ENCODE measurements around the gene SLC15A4. TPM values are rescaled to one million over a fixed set of nuclear protein-coding genes. Genes with fewer than 3 reads are reported as not detected.
"Not testable (repeated sequence)": the region's sequence is repeated elsewhere in the genome, so short reads cannot be mapped to it uniquely, and the experiment has no call there.

Gene SLC15A4
- total RNA-seq, 1 donor from 2014 or later: 29.3 TPM

- no peak for TF ChIP-seq CTCF (IDR thresholded peaks at IDR 0.05)
- peaks cover 28% of the 10 kb centered on the region for H3K36me3 Mint-ChIP-seq (ENCODE audit: unreplicated experiment)
- no peak overlapping the region for H3K4me3 Mint-ChIP-seq (ENCODE audit: unreplicated experiment)
- H3K27me3 Mint-ChIP-seq (ENCODE audit: unreplicated experiment): no peaks in the 10 kb centered on the region
- no peaks in the 10 kb centered on the region for H3K9me3 Mint-ChIP-seq (ENCODE audit: unreplicated experiment)
- H3K4me1 Mint-ChIP-seq (ENCODE audit: unreplicated experiment): peaks cover 12% of the 10 kb centered on the region
- H3K27ac Mint-ChIP-seq (ENCODE audit: unreplicated experiment): no peak overlapping the region
- no peak for DNase-seq (ENCODE audit: extremely low spot score, unreplicated experiment)
Measured at GRCh38 chr12:128811806-128812205, 12.0 kb downstream of the SLC15A4 start.

DNA sequence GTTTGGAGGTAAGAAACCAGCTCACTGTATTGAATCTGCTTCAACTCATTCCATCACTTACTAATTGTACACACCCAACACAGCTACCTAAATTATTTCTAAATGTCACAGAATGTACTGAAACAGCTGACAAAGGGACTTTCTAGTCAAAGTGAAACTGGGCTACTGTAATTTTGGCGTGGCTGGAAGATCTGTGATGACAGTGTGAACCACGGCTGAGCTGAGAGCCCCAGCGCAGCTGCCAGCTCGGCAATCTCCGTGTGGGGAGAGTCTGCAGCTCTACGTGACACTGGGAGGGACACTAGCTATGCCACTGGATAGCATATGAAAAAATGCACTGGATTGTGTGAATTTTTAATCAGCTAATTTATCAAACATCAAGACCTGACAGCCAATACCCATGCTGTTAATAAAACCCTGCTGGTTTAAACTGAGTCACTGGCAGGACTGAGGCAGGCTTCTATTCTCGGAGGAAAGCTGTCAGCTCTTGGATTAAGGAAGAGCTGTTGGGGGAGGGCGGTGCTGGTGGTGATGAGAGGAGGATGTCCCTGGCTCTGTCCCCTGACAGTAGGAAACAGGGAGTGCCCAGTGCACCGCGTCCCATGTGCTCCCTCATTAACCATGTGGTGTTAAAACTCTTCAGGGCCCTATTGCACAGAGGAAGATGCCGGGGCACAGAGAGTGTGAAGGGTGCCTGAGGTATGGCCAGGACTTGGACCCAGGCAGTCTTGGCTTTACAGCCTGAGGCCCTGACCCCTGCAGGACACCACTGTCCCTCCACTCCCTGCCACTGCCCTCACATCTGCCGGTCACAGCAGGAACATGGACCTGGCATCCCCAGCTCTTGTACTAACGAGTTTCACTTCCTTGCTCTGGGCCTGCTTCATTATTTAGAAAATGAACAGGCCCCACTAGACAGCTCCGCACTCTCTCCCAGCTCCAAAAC, 13.3 kb downstream of the SLC15A4 start:
- DNase-seq (ENCODE audit: extremely low spot score, unreplicated experiment): no peak
- peaks cover 12% of the 10 kb centered on the region for H3K4me1 Mint-ChIP-seq (ENCODE audit: unreplicated experiment)
- H3K27me3 Mint-ChIP-seq (ENCODE audit: unreplicated experiment): no peaks in the 10 kb centered on the region
- TF ChIP-seq CTCF (IDR thresholded peaks at IDR 0.05): no peak
- no peaks in the 10 kb centered on the region for H3K9me3 Mint-ChIP-seq (ENCODE audit: unreplicated experiment)
- peaks cover 34% of the 10 kb centered on the region for H3K36me3 Mint-ChIP-seq (ENCODE audit: unreplicated experiment)
- no peak overlapping the region for H3K27ac Mint-ChIP-seq (ENCODE audit: unreplicated experiment)
- no peak overlapping the region for H3K4me3 Mint-ChIP-seq (ENCODE audit: unreplicated experiment)

- H3K27ac Mint-ChIP-seq (ENCODE audit: unreplicated experiment): no peak overlapping the region
Measured at GRCh38 chr12:128808651-128809050, 15.1 kb downstream of the SLC15A4 start.

DNA sequence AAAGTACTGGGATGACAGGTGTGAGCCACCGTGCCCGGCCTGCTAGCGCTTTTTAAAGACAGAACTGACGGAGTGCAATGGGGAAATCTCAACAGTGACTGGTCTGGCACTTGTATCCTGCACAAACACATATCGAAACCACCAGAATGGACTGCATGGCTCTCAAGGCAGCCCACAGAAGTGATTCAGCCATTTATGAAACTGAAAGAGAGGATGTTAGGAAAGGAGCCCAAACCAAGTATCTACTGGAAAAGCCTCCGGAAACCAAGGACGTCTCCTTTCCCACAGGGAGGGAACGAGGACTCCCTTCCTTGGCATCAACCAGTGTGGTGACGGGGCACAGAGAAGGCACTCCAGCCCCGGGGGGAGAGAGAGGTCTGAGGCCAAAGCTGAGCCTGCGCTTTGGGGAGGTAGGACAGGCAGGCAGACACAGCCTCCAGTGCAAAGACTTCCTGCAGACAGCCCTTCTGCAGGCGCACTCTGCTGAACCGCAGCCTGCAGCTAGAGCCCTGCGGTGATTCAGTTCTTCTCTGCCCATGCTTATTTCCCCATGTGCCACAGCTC, 16.5 kb downstream of the SLC15A4 start:
- peaks cover 53% of the 10 kb centered on the region for H3K36me3 Mint-ChIP-seq (ENCODE audit: unreplicated experiment)
- H3K4me3 Mint-ChIP-seq (ENCODE audit: unreplicated experiment): no peak overlapping the region
- H3K27me3 Mint-ChIP-seq (ENCODE audit: unreplicated experiment): no peaks in the 10 kb centered on the region
- H3K27ac Mint-ChIP-seq (ENCODE audit: unreplicated experiment): no peak overlapping the region
- no peak for TF ChIP-seq CTCF (IDR thresholded peaks at IDR 0.05)
- no peak for DNase-seq (ENCODE audit: extremely low spot score, unreplicated experiment)
- H3K4me1 Mint-ChIP-seq (ENCODE audit: unreplicated experiment): peaks cover 17% of the 10 kb centered on the region
- H3K9me3 Mint-ChIP-seq (ENCODE audit: unreplicated experiment): peaks cover 10% of the 10 kb centered on the region

More at GRCh38 chr12:128808651-128809050, 15.1 kb downstream of the SLC15A4 start:
- Mint-ChIP-seq H3K4me3 (ENCODE audit: unreplicated experiment) (no peak overlapping the region), H3K36me3 (ENCODE audit: unreplicated experiment) (peaks cover 45% of the 10 kb centered on the region), H3K27me3 (ENCODE audit: unreplicated experiment) (no peaks in the 10 kb centered on the region), H3K9me3 (ENCODE audit: unreplicated experiment) (peaks cover 4% of the 10 kb centered on the region), H3K4me1 (ENCODE audit: unreplicated experiment) (peaks cover 12% of the 10 kb centered on the region)
- DNase-seq (ENCODE audit: extremely low spot score, unreplicated experiment): no peak
- TF ChIP-seq CTCF (IDR thresholded peaks at IDR 0.05): no peak

DNA sequence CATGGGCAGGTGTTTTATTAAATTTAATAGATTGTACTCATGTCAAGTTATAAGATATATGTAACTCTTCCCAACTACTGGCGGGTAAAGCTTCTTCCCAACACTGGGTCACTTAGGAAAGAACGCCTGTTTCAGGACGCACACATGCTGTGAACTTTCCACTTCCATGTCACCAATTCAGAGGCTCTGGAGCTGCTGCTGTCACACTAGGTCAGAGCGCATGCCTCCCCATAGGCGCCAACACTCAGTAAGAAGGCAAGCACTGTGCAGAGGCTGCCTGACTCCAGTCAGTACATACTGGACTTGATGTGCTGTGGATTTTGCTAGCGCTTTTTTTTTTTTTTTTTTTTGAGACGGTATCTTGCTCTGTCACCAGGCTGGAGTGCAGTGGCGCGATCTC, 17.2 kb downstream of the SLC15A4 start:
- Mint-ChIP-seq H3K4me3 (ENCODE audit: unreplicated experiment) (no peak overlapping the region), H3K27ac (ENCODE audit: unreplicated experiment) (no peak overlapping the region), H3K4me1 (ENCODE audit: unreplicated experiment) (peaks cover 22% of the 10 kb centered on the region), H3K36me3 (ENCODE audit: unreplicated experiment) (peaks cover 50% of the 10 kb centered on the region), H3K9me3 (ENCODE audit: unreplicated experiment) (peaks cover 10% of the 10 kb centered on the region), H3K27me3 (ENCODE audit: unreplicated experiment) (no peaks in the 10 kb centered on the region)
- no peak for TF ChIP-seq CTCF (IDR thresholded peaks at IDR 0.05)
- DNase-seq (ENCODE audit: extremely low spot score, unreplicated experiment): no peak

DNA sequence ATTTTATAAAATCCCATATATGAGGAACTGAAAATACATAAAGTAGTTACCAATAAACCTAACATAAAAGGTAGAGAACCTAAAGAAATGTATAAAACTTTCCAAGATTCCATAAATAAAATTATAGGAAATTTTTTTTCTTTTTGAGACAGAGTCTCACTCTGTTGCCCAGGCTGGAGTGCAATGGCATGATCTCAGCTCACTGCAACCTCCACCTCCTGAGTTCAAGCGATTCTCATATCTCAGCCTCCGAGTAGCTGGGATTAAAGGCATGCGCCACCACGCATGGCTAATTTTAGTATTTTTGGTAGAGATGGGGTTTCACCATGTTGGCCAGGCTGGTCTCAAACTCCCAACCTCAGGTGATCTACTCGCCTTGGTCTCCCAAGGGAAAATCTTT, 18.4 kb downstream of the SLC15A4 start:
- peaks cover 24% of the 10 kb centered on the region for H3K4me1 Mint-ChIP-seq (ENCODE audit: unreplicated experiment)
- H3K9me3 Mint-ChIP-seq (ENCODE audit: unreplicated experiment); H3K4me3 Mint-ChIP-seq (ENCODE audit: unreplicated experiment); DNase-seq (ENCODE audit: extremely low spot score, unreplicated experiment); H3K27me3 Mint-ChIP-seq (ENCODE audit: unreplicated experiment); H3K27ac Mint-ChIP-seq (ENCODE audit: unreplicated experiment): not testable (repeated sequence)
- peaks cover 51% of the 10 kb centered on the region for H3K36me3 Mint-ChIP-seq (ENCODE audit: unreplicated experiment)
